Coronary artery (tissue), 2 donors: ENCODE results near the gene VAT1.
"Not testable (repeated sequence)": the region's sequence is repeated elsewhere in the genome, so short reads cannot be mapped to it uniquely, and the experiment has no call there.

Experiments
- DNase-seq: peaks from one replicate; pipeline ENCODE4 v3.0.0-alpha.2; 2017; ENCODE audit warnings: low spot score
- H3K27ac ChIP-seq, 2 donors: fragments of 200-600 bp; sonication (generic); one replicate each; pipeline ENCODE4 v1.5.1; 2016 to 2019
- H3K4me3 ChIP-seq: fragments of 200-600 bp; sonication (generic); 2 replicates; pipeline ENCODE4 v1.5.1; 2016; ENCODE audit warnings: mild to moderate bottlenecking, moderate library complexity
- CTCF ChIP-seq: fragments of 200-600 bp; sonication (generic); IDR thresholded peaks from one replicate; pipeline ENCODE4 v1.5.1; 2019; ENCODE audit warnings: antibody characterized with exemption

The VAT1 gene

GRCh38 chr17:43006639-43007551, 15.3 kb downstream of the VAT1 start, which contains the start of gene IFI35:
Gene IFI35, plus strand, starts transcription at chr17:43006784. Its CDS starts 164 bp downstream, at chr17:43006948.
- no peak for TF ChIP-seq CTCF
- Histone ChIP-seq H3K4me3 (peak within 1 kb of the TSS; percentile 87), H3K27ac (peak within 1 kb of the TSS; percentile 56 to 96)
- DNase-seq = peak; percentile 88

- no peak for TF ChIP-seq CTCF
- no peak for DNase-seq
- H3K4me3 ChIP-seq = no peak overlapping the region
- H3K27ac ChIP-seq = peak overlapping the region in 1 of 2 donors; percentile 0
These were observed 18.5 kb downstream of the VAT1 start for GRCh38 chr17:43003542-43004172.

- DNase-seq, H3K27ac ChIP-seq: not testable (repeated sequence)
These were observed 21.3 kb downstream of the VAT1 start for GRCh38 chr17:43000894-43001293.

GRCh38 chr17:42999003-42999525, 23.1 kb downstream of the VAT1 start:
- Histone ChIP-seq H3K4me3 (peak overlapping the region; percentile 84), H3K27ac (peak overlapping the region; percentile 81 to 92)
- TF ChIP-seq CTCF = no peak
- no peak for DNase-seq

More at GRCh38 chr17:43000894-43001293, 21.3 kb downstream of the VAT1 start:
- not testable (repeated sequence) for H3K4me3 ChIP-seq

GRCh38 chr17:42997984-42998938, 23.9 kb downstream of the VAT1 start, which contains the start of gene RPL27:
Gene RPL27, plus strand, starts transcription at chr17:42998419. Its CDS starts 332 bp downstream, at chr17:42998751.
- peak; percentile 99 for DNase-seq
- TF ChIP-seq CTCF = peak; percentile 67
- peak within 1 kb of the TSS; percentile 81 to 92 for H3K27ac ChIP-seq
- peak within 1 kb of the TSS; percentile 84 for H3K4me3 ChIP-seq

GRCh38 chr17:42997390-42997983, 24.7 kb downstream of the VAT1 start:
- H3K27ac ChIP-seq = peak overlapping the region; percentile 63 to 87
- peak overlapping the region; percentile 61 for H3K4me3 ChIP-seq
- no peak for DNase-seq
- TF ChIP-seq CTCF = no peak

- H3K4me3 ChIP-seq, DNase-seq, H3K27ac ChIP-seq: not testable (repeated sequence)
These were observed 28.3 kb downstream of the VAT1 start for GRCh38 chr17:42993913-42994312.
